Measurements from ENCODE around the gene RYR1.

DNA sequence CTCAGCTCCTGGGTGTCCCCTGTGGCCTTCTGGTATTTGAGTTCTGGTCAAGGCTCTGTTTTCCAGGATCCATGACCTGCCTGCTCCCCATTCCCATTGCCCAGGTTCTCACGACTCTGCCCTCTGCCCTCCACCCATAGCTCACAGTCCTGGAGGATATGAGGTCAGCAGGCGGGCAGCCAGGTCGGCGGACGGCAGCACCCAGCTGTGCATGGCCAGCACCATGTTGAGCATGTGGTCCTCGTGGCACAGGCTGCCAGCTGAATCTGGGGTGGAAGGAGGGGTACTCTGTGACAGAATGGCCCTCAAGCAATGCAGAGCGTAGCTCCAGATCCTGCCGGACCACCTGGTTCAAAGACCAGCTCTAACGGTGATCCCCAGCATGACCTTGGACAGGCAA, 12.6 kb upstream of the RYR1 start:
- TF ChIP-seq CTCF (IDR thresholded peaks at IDR 0.05) (no peak), POLR2AphosphoS5 (IDR thresholded peaks at IDR 0.05) (no peak), EP300 (IDR thresholded peaks at IDR 0.05; ENCODE audit: low read depth) (no peak), POLR2A (IDR thresholded peaks at IDR 0.05) (no peak)

Measured in transverse colon (tissue), 4 donors.